ENCODE results near the gene TBL1XR1. TPM values are rescaled to one million over a fixed set of nuclear protein-coding genes. Genes with fewer than 3 reads are reported as not detected.
A peak's percentile ranks its signal among the peaks of the same experiment; 100 is the strongest.
"Not testable (repeated sequence)": the region's sequence is repeated elsewhere in the genome, so short reads cannot be mapped to it uniquely, and the experiment has no call there.

Gene TBL1XR1
- total RNA-seq, 1 experiment from 2014 or later = 161 TPM

GRCh38 chr3:177013681-177014280, 183.5 kb downstream of the TBL1XR1 start:
- H3K27me3 ChIP-seq = no peaks in the 10 kb centered on the region
- peaks cover 11% of the 10 kb centered on the region for H3K36me3 ChIP-seq
- no peaks in the 10 kb centered on the region for H3K4me1 ChIP-seq
- no peak overlapping the region for H3K27ac ChIP-seq
- H3K4me3 ChIP-seq = no peak overlapping the region
- DNase-seq = no peak
- no peaks in the 10 kb centered on the region for H3K9me3 ChIP-seq (replicated peaks)

DNA sequence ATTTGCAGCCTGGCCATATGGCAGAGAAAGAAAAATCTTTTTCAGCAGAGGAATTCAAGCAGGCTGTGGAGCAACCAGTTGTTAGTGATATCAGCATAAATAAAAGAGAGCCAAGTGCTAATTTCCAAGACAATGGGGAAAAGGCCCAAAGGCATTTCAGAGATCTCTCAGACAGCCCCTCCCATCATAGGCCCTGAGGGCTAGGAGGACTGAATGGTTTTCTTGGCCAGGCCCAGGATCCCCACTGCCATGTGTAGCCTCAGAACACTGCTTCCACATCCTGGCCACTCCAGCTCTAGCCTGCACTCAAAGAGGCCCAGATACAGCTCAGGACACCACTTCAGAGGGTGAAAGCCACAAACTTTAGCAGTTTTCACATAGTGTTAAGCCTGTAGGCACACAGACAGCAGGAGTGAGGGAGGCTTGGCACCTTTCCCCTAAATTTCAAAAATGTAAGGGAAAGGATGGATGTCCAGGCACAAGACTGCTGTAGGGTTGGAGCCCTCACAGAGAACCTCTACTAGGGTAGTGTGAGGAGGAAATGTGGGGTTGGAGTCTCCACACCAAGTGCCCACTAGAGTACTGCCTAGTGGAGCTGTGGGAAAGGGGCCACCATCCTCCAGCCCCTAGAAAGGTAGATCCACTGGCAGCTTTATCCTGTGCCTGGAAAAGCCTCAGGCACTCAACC, 191.4 kb downstream of the TBL1XR1 start:
- no peak for DNase-seq
- no peaks in the 10 kb centered on the region for H3K36me3 ChIP-seq
- no peaks in the 10 kb centered on the region for H3K4me1 ChIP-seq
- H3K27me3 ChIP-seq = no peaks in the 10 kb centered on the region
- no peak overlapping the region for H3K4me3 ChIP-seq
- peaks cover 3% of the 10 kb centered on the region; the same call in 1 of the 2 replicates for H3K9me3 ChIP-seq (replicated peaks)
- H3K27ac ChIP-seq = no peak overlapping the region

DNA sequence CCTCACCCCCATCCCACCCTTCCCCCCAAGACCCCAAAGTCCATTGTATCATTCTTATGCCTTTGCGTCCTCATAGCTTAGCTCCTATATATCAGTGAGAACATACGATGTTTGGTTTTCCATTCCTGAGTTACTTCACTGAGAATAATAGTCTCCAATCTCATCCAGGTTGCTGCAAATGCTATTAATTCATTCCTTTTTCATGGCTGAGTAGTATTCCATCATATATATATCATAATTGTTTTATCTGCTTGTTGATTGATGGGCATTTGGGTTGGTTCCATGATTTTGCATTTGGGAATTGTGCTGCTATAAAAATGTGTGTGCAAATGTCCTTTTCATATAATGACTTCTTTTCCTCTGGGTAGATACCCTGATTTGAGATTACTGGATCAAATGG, 197.1 kb downstream of the TBL1XR1 start:
- not testable (repeated sequence) for H3K27ac ChIP-seq; DNase-seq; H3K9me3 ChIP-seq (replicated peaks); H3K4me1 ChIP-seq; H3K4me3 ChIP-seq; H3K27me3 ChIP-seq; H3K36me3 ChIP-seq

GRCh38 chr3:176995946-176996345, 201.3 kb downstream of the TBL1XR1 start:
- H3K27ac ChIP-seq = no peak overlapping the region
- no peaks in the 10 kb centered on the region for H3K27me3 ChIP-seq
- H3K9me3 ChIP-seq (replicated peaks) = 0 out of 2 replicates have a peak, but pooled peaks cover 3% of the 10 kb centered on the region
- H3K36me3 ChIP-seq = no peaks in the 10 kb centered on the region
- no peak for DNase-seq
- no peaks in the 10 kb centered on the region for H3K4me1 ChIP-seq
- no peak overlapping the region for H3K4me3 ChIP-seq

DNA sequence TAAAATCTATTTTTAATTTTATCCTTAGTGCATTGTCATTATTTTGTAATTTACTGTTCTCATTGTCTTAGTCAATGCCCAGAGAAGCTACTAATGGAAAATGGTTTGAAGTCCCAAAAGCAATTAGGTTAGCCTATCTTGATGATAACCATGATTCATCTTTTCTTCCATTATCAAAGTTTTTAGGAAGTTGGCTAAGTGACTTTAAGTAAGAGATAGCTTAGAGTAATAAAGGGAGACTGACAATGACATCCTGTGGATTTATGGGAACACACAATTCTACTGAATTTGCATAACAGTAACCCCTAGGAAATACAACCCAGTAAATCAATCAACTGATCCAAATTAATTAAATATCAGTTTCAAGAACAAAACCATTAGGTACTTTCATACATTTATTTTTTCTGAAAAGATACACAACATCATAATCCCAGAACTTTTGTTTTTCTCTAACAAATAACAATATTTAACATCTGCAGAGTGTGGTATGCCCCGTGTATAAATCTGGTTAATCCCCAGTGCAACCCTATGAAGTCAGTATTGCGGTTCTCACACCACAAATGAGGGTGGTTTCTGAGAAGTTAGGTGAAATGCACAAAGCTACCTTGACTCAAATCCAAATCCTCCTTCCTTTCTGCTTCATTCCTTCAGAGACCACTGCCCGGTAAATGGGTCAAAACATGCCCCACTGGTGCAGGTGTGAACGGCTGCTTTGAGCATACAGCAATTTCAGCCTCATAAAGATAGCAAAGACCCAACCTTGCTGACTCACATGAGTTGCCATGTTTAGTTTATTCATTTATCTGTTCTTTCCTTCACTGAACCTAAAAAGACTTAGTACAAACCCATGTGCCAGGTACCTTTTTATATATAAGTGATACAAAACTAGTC, 202.1 kb downstream of the TBL1XR1 start:
- H3K4me3 ChIP-seq = no peak overlapping the region
- no peaks in the 10 kb centered on the region for H3K27me3 ChIP-seq
- no peaks in the 10 kb centered on the region for H3K36me3 ChIP-seq
- no peaks in the 10 kb centered on the region for H3K4me1 ChIP-seq
- no peaks in the 10 kb centered on the region for H3K9me3 ChIP-seq (replicated peaks)
- no peak overlapping the region for H3K27ac ChIP-seq
- no peak for DNase-seq

DNA sequence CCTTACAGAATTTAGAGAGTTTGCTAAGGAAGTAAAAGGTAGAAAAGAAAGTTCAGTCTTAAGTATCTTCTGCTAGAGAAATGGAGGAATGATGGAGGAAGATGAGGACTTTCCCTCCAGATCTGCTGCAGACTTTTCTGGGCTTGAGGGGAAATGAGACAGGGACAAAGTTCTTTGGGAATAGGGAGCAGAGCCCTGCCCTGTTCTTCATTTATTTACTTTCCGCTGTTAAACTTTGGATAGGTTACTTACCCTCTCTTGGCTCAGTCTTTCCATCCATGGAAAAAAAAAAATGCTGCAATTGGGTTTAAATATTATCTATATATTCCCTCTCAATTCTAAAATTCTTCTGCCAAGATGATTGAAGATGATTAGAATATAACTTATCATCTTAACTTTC, 202.9 kb downstream of the TBL1XR1 start:
- H3K4me3 ChIP-seq = no peak overlapping the region
- H3K9me3 ChIP-seq (replicated peaks) = no peaks in the 10 kb centered on the region
- H3K36me3 ChIP-seq = no peaks in the 10 kb centered on the region
- no peaks in the 10 kb centered on the region for H3K4me1 ChIP-seq
- H3K27ac ChIP-seq = no peak overlapping the region
- no peaks in the 10 kb centered on the region for H3K27me3 ChIP-seq
- no peak for DNase-seq

DNA sequence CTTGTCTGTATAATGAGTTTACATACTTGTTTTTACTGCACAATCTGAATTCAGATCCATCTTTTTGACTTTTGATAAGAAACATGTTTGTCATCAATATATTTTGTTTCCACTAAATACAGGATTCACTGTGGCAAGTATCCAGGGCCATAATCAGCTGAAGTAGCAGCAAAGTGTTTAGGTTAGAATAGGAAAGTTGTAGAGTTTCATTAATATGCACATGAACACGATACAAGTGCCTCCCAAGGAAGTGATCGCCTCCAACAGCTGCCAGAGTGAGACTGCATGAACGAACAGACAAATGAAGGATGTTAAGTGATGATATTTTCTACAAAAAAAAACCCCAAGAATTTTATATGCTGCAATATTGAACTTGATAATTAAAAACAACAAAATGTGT, 204.3 kb downstream of the TBL1XR1 start:
- Histone ChIP-seq H3K27ac (no peak overlapping the region), H3K36me3 (no peaks in the 10 kb centered on the region), H3K27me3 (no peaks in the 10 kb centered on the region), H3K4me1 (no peaks in the 10 kb centered on the region), H3K4me3 (no peak overlapping the region), H3K9me3 (replicated peaks) (no peaks in the 10 kb centered on the region)
- DNase-seq = peak; percentile 9 to 35

DNA sequence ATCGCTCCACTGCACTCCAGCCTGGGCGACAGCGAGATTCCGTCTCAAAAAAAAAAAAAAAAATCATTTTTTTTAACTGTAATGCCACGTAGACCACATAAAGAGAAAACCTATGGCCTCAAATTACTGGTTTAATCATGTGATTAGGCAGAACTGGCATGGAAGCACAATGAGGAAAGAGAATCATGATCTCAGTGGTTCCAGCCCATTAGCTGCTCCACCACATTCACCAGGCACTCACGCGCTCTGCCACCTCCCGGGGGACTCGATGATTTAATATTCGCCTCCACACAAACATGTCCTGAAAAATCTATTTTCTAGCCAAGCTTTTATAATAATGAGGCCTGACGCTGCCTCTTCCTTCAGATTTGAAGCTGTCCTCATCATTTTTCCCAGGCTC, 204.7 kb downstream of the TBL1XR1 start:
- no peak overlapping the region for H3K27ac ChIP-seq

GRCh38 chr3:176988795-176989194, 208.5 kb downstream of the TBL1XR1 start:
- Histone ChIP-seq H3K9me3 (replicated peaks) (no peaks in the 10 kb centered on the region), H3K27me3 (no peaks in the 10 kb centered on the region), H3K4me3 (no peak overlapping the region), H3K4me1 (no peaks in the 10 kb centered on the region), H3K27ac (no peak overlapping the region), H3K36me3 (no peaks in the 10 kb centered on the region)
- no peak for DNase-seq

More for the DNA sequence above, 204.7 kb downstream of the TBL1XR1 start:
- no peak for DNase-seq
- no peaks in the 10 kb centered on the region for H3K9me3 ChIP-seq (replicated peaks)
- H3K4me3 ChIP-seq = no peak overlapping the region
- H3K36me3 ChIP-seq = no peaks in the 10 kb centered on the region
- no peaks in the 10 kb centered on the region for H3K4me1 ChIP-seq
- H3K27me3 ChIP-seq = no peaks in the 10 kb centered on the region

- H3K27ac ChIP-seq = no peak overlapping the region
- H3K4me1 ChIP-seq = no peaks in the 10 kb centered on the region
- H3K9me3 ChIP-seq (replicated peaks) = no peaks in the 10 kb centered on the region; the same call in 1 of the 2 replicates
- no peaks in the 10 kb centered on the region for H3K27me3 ChIP-seq
- no peaks in the 10 kb centered on the region for H3K36me3 ChIP-seq
- H3K4me3 ChIP-seq = no peak overlapping the region
- no peak for DNase-seq
These were observed 209.2 kb downstream of the TBL1XR1 start for GRCh38 chr3:176987901-176988650.

DNA sequence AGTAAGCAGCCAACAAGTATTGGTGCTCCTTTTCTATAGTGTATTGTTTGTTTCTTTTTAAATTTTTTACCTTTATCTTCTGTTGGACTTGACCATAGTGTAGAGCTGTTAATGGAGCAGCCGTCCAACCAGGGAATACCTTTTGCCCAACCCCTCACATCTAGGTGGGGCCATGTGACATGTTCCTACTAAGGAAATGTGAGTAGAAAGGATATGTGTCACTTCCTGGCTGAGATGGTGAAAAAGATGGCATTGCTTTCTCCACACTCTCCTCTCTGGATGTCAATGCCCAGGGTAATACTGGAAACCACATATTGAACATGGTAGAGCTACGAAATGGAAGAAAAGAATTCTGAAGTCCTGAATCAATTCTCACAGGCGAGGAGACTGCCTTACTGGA, 218.8 kb downstream of the TBL1XR1 start:
- H3K4me3 ChIP-seq = no peak overlapping the region
- H3K27ac ChIP-seq = no peak overlapping the region
- no peaks in the 10 kb centered on the region; the same call in 1 of the 2 replicates for H3K9me3 ChIP-seq (replicated peaks)
- no peaks in the 10 kb centered on the region for H3K4me1 ChIP-seq
- no peaks in the 10 kb centered on the region for H3K36me3 ChIP-seq
- DNase-seq = no peak
- H3K27me3 ChIP-seq = no peaks in the 10 kb centered on the region

- DNase-seq = no peak
- no peaks in the 10 kb centered on the region for H3K4me1 ChIP-seq
- no peaks in the 10 kb centered on the region for H3K36me3 ChIP-seq
- H3K27ac ChIP-seq = no peak overlapping the region
- H3K4me3 ChIP-seq = no peak overlapping the region
- no peaks in the 10 kb centered on the region for H3K27me3 ChIP-seq
- H3K9me3 ChIP-seq (replicated peaks) = no peaks in the 10 kb centered on the region
These were observed 220.0 kb downstream of the TBL1XR1 start for GRCh38 chr3:176977331-176977730.

GRCh38 chr3:176976586-176976985, 220.7 kb downstream of the TBL1XR1 start:
- Histone ChIP-seq H3K4me1 (no peaks in the 10 kb centered on the region), H3K36me3 (no peaks in the 10 kb centered on the region), H3K4me3 (no peak overlapping the region), H3K27ac (no peak overlapping the region), H3K27me3 (no peaks in the 10 kb centered on the region), H3K9me3 (replicated peaks) (no peaks in the 10 kb centered on the region)
- no peak for DNase-seq

- H3K9me3 ChIP-seq (replicated peaks) = no peaks in the 10 kb centered on the region
These were observed 223.0 kb downstream of the TBL1XR1 start for GRCh38 chr3:176974279-176974678.

More at GRCh38 chr3:176974279-176974678, 223.0 kb downstream of the TBL1XR1 start:
- Histone ChIP-seq H3K36me3 (no peaks in the 10 kb centered on the region), H3K27me3 (no peaks in the 10 kb centered on the region), H3K4me1 (no peaks in the 10 kb centered on the region), H3K27ac (no peak overlapping the region), H3K4me3 (no peak overlapping the region)
- no peak for DNase-seq

Measured in SJCRH30 (cell line).